Germinal center (tissue), 1 donor: ENCODE results near the gene RORB.
"Not testable (repeated sequence)": the region's sequence is repeated elsewhere in the genome, so short reads cannot be mapped to it uniquely, and the experiment has no call there.

Experiments used
- DNase-seq: peaks from one replicate; pipeline ENCODE4 v3.0.0; 2012; ENCODE audit warnings: mixed read lengths, low spot score

Gene RORB

DNA sequence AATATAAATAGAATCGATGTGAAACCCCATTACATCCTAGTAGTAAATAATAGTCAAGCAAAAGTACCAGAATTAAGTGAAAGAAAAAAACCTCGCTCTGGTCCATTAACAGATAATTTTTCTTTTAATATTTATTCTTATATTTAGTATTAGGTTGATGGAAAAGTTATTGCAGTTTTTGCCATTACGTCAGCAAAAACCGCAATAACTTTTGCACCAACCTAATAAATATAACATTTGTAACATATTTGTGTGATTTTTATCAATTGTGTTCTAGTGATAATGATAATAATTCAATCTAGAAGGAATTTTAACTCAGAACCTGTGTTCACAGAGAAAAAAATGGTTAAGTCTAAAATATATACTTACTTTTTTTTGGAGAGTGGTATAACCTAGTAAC, 16.1 kb downstream of the RORB start:
- no peak for DNase-seq

DNA sequence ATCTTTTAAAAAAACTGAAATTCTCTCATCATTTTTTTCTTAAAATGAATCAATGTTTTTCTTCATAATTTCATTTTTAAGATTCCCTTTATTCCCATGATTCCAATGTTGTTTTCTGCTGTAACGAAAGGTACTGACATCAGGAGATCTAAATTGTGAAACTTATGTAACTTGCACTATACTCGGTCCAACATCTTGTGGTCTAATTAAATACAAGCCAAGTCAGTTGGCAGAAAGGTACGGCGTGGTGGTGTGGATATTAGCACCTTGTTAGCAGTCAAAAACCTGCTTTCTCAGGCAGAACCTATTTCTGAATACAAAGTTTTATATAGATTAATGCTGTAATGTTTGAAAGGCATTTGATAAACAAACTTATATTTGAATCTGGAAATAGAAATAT, 20.1 kb downstream of the RORB start:
- DNase-seq, result no peak

DNA sequence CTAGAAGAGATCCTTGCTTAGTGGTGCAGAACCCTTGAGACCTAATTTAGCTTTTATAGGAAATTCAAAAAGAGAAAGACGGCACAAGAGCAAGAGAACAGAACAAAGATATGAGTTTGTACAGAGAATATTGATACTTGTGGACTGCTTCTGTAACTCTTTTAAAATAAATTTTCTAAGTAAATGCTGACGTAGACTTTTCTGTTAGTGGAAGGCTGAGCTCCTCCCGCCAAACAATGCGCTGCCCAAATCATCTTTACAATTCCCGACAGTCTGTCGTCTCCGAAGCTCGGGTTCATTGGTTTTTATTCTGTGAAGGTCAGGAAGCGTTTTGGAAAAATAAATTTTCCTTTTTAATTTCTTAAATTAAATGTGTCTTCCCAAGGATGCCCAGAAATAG, 22.3 kb downstream of the RORB start:
- DNase-seq, result no peak

DNA sequence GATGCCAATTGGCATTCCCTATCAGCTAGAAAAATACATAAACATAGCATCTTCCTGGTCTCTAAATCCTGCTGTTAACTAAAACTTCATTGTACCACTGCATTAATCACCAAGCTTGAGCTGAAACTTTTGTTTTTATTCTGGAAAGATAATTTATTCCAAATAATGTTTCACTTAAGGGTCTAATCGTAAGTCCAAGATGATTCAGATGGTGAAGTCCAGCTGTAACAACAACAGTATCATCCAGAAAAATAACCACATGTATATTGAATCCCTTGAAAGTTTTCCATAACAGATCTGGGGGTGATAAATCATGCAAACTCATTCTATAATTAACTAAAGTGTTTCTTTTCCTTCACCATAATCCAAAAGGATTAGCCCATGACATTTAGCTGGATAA, 23.9 kb downstream of the RORB start:
- DNase-seq, result no peak

DNA sequence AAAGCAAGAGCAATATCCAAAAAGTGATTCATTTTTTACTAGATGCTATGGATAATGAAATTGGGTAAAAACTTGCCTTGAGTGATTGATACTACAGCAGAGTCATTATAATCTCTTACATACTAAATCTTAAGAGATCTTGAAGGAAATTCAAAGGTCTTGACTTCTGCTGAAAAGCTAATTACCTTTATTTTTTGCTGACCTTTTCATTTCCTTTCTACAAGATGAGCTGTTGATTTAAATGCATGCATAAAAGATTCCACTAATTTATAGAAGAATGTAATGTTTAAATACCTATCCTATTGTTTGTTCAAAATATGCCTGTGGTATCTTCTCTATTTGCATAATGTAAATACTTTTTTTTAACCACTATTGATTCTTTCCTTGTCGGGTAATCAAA, 27.2 kb downstream of the RORB start:
- DNase-seq, result no peak

DNA sequence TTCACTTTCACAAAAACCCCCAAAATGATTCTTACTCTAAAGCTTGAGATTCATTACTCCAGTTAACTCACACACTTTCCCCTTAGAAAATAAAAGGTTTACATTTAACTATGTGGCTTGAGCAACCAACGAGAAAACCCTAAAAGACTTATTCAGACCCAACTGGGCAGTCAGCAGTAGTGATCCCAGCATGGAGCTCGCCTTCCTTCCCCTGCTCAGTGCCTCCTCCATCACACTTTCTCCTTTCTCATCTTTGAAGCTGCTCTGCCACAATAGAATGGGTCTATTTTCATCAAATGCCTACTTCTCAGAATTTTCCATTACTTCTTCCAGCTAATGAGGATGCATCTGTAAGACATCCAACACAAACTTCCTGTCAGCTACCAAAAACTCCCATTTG, 29.1 kb downstream of the RORB start:
- no peak for DNase-seq

DNA sequence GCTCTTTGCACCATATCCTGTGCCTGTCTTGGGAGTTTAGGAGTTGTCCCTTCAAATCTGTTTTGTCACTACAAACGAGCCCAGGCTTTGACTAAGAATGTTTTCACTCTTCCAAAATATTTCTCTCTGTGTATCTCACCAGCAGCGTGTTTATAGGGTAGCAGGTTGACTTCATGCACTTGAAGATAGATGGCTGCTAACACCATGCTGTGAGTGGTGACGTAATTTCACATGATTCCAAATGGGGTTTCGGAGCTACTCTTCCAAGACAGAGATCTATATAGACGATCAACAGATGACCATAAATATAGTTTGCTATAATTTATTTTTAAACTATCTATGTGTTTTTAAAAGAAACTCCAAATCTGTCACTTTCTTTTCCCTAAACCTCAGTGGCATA, 30.6 kb downstream of the RORB start:
- no peak for DNase-seq

DNA sequence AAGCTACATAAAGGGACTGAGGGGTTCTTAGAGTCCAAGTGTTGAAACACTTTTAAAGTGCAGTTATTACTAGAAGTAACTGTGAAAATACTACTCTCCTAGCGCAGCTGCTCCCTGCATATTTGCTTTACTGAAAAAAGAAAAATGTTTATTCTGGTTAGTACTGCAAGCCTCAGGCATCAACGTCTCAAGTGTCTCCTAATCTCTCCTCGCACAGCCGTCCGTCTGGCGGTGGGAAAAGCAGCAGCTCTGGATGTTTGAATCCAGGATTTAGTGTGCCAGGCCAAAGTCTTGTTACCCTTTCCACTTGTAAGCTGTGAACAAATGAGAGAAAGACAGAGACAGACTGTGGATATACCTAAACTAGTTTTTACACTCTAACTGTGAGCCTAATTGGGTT, 31.1 kb downstream of the RORB start:
- no peak for DNase-seq

DNA sequence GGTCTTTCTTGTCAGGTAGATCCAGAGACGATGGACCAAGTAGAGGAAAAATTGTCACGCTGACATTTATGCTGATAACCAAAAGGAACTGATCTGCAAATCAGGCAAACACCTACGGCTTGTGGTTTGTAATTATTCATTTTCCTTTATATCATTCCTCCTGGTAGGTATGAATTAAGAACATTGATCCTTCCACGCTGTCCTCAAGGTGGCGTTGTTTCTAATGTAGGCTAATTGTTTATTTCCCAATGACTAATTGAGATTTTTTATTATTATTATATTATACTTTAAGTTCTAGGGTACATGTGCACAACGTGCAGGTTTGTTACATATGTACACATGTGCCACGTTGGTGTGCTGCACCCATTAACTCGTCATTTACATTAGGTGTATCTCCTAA, 33.3 kb downstream of the RORB start:
- DNase-seq, result not testable (repeated sequence)

DNA sequence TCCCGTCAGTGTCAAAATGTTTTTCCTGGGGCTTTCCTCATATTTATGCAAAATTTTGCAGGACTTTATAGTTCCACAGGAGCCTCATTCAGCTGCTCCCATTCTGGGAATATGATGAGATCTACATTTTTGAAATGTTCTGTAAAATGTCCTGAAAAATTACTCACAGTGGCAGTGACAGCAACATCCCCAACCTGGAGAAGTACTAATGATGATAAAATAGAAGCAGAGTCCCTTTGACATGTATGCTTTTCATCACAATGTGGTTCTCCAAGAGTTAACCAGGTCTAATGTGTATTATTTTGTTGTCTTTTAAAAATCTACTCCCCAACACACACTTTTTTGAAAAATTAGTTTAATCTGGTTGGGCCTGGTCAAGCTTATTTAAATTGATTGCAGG, 36.1 kb downstream of the RORB start:
- DNase-seq, result no peak

DNA sequence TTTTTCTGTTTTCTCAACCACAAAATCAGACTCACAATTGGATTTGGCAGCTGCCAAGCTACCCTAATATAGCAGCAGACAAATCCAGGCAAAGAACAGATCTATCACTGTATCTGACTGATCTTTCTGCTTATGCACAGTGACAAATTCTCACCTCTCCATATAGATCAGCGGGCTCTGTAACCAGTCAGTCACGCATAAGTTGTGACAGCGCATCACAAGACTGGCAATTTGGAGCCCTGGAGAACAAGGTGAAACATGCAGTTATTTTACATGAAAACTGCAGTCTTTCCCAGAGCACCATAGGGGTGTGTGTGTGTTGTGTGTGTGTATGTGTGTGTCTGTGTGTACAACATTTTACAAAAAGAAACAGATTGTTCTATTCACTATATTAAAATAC, 37.7 kb downstream of the RORB start:
- no peak for DNase-seq

DNA sequence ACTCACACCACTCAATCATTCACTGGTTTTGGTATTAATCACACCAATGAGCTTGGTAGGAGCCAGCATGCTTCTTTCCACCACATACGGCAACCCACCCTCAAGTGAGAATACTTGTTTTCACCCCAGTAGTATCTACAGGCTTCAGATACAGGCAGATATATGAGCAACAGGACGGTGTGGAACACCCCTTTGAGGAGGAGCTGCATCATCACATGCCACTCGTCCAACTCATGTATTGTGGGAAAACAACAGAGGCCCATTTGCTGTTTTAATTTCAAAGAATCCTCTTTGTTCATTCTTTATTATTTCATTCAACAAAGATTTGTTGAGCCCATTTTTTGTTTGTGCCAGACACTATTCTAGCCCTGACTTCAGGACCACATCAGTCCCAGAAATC, 46.0 kb downstream of the RORB start:
- no peak for DNase-seq

DNA sequence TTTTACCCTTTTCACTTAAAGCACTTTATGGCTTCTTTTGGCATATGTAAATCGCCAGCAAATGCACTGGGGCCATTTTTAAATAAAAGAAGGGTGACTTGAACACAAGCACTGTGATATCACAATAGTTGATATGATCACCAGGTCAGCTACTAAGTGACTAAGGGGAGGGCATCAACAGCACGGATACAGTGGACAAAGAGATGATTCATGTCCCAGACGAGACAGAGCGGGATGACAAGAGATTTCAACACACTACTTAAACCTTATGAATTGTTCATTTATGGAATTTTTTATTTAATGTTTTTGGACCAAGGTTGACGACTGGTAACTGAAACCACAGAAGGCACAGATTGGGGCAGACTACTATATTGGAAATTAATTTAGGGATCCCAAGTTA, 54.1 kb downstream of the RORB start:
- no peak for DNase-seq

DNA sequence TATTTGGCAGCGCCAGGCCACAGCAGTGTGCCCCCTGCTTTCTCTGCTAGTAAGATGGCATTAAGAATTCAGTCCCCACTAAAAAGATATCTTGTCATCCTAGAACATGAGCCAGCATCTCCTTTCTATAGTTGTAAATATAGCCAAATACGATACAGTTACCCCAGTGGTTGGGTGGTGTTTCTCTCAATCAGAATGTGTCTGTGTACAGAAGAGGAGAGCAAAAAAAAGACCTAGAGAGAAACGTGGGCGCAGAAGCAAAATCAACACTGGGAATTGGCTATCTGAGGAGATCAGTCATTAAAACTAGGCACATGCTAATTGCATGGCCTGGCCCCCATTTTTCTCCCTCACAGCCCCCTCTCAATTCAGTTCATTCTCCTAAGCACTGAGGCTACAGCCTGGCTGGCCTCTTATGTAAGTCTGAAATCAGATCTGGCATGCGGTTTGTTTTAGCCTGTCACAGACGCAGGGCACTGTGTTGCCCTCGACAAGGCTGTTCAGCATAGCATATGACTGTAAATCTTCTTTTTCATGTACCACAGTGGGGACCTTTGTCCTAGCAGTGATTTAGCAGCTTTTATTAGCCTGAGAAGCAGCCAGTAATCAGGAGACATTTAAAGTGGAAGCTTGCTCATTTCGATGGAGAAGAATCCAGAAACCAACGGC, 57.8 kb downstream of the RORB start:
- DNase-seq, result no peak

DNA sequence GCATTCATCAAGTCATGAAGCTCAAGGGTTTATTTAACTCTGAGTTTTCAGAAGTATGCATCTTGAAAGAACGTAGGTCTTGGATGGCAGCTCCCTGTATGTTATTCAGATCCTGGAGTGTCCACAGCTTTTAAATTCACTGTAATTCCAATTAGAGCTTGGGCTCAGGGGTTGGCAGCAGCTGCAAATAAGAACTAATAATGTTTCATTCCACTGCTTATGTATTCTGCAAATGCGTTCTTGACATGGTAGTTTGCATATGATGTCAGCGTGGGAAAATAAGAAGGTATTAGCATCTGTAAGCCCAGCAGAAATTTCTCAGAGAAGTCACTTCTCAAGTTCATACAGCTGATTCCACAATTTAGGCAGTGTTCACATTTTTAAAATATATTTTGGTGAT, 58.4 kb downstream of the RORB start:
- DNase-seq, result no peak

DNA sequence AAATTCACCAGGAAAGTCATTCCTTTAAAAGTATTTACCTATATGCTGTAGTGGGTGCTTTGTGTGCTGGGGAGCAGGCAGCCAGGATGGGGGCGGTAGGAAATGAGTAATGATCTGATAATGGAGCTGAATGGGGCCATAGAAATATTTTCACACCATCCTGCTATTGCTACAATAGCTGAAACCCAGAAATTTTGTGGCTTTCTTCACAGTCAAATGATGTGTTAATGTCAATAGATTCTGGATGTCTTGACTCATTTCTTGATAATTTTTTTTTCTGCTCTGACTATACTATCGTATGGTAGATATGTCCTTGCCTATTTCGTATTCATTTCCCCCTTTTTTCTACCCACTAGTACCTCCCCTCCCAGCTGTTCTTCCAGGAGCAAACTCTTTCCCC, 59.5 kb downstream of the RORB start:
- DNase-seq, result no peak

DNA sequence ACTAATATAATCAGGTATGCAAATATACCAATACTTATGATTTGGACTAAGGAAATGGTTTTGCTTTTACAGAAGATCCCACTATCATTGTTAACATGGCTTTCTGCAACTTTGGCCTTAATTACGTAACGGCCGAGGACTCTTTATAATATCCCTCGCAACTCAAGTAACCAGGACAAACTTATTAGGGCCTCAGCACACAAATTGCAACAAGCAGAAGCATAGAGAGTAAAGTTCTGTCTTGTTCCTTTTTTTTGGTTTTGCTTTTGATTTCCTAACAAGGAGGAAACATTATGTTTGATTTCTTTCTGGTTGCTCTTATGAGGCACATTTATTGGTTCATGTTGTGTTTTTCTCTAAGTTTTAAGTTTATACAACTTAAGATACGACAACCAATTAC, 60.4 kb downstream of the RORB start:
- no peak for DNase-seq

DNA sequence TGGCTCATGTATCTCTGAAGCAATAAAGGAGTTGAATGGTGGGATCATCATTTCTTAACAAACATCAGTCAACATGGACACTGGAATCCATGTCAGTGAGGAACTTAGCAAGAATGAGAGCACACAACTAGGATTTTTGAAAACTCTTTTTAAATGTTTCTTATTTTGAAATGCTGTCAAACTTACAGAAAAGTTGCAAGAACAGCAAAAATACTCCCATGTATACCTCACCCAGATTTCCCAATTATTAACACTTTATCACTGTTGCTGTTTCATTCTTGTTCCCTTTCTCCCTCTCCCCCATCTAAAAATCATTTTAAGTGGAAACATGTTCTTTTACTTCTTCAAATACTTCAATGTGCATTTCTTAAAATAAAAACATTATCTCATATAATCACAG, 65.5 kb downstream of the RORB start:
- no peak for DNase-seq

DNA sequence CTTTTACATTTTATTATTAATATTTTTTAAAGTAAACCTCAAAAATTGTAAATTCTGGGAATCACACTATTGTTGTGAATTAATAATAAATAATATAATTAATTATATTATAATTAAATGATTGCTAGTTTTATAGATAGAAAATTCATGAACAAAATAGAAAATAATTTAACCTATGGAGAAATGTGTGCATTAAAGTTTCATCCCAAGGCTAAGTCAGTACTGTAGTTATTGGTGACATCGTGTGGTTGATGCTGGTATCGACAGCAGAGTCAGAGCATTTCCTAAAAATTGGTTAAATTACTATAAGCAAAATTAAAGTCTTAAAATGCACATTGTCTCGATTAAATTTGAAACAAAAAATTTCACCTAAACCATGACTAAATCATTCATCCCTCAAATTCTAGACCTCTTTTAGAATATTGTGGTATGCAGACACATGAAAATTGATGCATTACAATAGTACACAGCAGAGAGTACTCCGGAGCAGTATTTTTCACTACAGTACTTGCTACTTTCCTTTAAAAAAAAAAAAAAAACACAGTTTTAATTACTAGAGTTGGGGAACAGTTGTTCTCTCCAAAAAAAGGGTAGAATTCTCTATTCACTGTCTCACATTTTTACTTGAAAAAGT, 73.9 kb downstream of the RORB start:
- DNase-seq, result peak; percentile 7

DNA sequence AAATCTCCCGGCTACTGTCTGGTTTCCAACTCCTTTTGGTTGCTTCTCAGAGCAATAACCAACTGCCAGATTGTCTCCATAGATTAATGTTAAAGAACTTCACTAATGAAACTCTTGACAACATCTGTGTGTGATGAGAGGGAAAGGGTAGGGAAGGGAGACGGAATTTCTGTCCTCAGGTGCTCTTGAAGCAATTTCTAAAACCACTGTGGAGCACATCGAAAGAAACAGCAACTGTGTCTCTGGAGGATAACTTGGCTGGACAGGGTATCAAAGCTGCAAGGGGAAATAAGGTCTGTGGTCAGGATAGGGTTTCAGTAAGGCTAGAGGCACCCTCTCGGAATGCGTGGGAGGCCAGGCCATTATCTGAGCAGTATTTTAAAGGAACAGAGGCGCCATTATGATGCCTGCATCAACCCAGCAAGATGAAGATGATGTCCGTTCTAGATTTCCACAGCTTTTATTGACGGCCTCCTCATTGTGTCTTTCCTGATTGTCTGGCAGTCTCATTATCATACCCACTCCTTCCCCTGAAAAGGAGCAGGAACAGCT, 76.6 kb downstream of the RORB start:
- DNase-seq, result no peak

DNA sequence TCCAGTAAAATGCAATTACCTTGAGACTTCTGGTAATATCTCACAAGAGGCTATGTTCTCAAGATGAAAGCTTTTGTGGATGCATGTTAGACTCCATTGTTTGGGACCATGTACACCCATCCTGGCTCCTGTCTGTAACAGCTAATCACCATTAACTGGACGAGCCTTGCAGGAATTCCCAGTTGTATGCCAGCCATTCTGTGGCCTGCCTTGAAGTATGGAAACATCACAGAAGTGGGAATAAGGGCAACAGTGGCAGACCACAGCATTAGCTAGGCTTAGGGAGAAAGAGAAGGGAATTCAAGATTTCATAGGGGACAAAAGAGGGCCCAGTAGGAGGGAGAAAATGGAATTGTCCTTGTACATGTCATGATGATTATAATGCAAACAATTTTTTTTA, 79.0 kb downstream of the RORB start:
- no peak for DNase-seq

DNA sequence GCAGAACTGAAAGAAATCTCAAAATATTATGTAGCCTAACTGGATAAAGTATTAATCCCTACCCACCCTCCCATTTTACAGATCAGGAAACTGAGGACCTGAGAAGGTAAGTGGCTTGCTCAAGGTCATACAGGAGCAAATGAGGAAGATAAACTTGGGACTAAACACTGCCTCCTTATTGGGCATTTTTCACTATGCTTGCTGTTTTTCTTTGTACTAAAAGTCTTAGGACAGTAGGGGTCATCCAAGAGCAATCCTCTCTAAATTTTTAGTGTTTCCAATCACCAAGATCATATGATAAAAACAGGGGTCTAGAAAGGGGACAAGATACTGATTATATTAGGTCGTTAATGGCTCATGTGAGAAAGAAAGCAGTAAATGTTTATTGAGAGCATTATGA, 80.8 kb downstream of the RORB start:
- DNase-seq, result no peak

DNA sequence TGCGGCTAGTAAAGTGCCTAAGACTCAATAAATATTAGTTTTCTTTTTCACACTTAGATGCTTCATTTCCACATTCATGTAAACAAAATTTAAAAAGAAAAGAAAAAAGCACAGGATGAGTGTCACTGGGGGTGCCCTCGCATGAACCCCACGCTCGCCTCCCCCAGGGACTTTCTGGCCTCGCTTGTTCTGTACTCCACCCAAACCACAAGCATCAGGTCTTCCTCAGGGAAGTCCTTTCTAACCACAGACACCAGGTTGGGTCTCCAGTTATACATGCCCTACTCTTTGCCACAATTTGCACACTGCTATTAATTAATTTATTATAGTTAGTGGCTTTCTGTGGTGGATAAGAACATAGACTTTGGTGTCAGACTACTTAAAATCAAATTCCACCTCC, 92.4 kb downstream of the RORB start:
- no peak for DNase-seq

DNA sequence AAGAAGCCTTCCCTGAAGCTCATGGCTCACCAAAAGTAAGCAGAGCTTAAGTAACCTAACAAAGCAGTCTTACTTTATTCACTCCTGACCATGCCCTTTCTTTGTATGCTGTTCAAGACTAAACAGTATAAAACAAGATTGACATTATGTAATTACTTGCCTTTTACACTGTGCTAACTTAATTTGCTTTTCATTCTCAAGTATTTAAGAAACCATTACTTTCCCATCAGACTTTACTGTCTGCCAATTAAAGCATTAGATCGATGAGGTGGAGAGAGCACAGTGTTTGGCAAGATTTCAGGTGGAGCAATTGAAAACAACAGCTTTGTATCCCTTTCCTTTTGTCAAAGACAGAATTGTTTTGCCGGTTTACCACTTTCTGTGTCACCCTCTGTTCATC, 98.2 kb downstream of the RORB start:
- DNase-seq, result no peak
